ENCODE measurements around the gene PDE6B.

The PDE6B gene

DNA sequence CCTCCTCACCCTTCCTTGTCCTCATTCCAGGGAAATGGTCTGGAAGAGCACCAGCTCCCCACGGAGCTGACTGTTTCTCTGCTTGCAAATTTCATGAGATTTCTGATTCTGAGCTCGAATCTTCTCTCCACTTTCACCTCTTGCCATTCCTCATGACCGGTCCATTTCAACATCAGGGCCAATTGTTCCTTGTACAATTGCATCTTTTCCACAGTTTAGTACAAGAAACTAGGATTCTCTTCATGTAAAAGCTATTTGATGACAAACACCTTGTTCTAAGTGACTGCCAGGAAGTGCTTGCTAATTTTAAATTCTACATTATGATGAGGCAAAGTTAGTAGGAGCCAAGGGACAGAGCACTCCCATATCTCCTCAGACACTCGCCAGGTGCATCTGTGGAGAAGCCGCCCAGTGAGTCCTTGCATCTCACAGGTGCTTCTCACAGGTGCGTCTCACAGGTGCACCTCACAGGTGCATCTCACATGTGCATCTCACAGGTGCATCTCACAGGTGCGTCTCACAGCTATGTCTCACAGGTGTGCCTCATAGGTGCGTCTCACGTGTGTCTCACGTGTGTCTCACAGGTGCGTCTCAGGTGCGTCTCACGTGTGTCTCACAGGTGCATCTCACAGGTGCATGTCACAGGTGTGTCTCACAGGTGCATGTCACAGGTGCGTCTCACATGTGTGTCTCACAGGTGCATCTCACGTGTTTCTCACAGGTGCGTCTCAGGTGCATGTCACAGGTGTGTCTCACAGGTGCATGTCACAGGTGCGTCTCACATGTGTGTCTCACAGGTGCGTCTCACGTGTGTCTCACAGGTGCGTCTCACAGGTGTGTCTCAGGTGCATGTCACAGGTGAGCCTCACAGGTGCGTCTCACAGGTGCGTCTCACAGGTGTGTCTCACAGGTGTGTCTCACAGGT, 3.0 kb upstream of the PDE6B start:
- no peak for ATAC-seq (replicated peaks)
- no peak overlapping the region for H3K27ac Mint-ChIP-seq
- no peak for DNase-seq
- H3K4me1 Mint-ChIP-seq, result no peaks in the 10 kb centered on the region
- H3K27me3 Mint-ChIP-seq, result peaks cover 35 to 39% of the 10 kb centered on the region in 2 donors
- peaks cover 2 to 8% of the 10 kb centered on the region in 2 donors for H3K9me3 Mint-ChIP-seq
- peaks cover 0 to 5% of the 10 kb centered on the region in 2 donors for H3K36me3 Mint-ChIP-seq
- no peak overlapping the region for H3K4me3 Mint-ChIP-seq

DNA sequence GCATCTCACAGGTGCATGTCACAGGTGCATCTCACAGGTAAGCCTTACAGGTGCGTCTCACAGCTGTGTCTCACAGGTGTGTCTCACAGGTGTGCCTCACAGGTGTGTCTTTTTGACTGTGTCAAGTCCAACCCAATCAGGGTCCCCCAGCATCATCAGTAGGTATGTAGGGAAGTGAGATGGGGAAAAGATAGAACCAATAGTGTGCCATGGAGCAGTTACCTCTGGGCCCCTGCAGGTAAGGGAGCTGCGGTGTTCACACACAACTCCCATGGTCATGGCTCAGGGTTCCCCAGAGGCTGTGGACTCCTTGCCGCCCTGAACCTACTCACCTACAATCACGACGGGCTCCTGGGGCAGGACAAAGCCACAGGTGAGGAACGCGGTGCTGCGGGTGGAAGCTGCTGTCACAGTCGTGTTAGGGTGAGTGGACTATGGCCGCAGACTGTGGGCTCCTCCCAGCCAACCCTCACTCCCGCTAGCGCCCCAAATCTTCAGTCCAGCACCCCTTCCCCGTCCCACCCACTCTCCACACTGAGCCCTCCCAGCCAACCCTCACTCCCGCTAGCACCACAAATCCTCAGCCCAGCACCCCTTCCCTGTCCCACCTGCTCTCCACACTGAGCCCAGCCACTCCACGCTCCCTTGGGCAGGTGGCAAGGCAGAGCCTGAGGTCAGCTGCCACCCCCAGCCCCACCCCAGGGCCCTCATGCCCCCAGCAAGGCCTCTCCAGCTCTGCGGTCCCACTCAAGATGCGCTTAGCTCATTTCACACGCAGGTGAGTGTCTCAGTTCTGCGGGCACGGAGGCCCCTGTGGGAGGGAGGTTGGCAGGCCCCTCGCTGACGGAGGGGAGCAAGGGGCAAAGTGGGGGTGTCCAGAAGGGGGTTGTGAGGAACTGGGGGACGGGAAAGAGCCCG, 2.1 kb upstream of the PDE6B start:
- H3K27ac Mint-ChIP-seq, result no peak overlapping the region
- no peaks in the 10 kb centered on the region for H3K9me3 Mint-ChIP-seq
- DNase-seq, result no peak
- no peak for ATAC-seq (replicated peaks)
- H3K4me1 Mint-ChIP-seq, result no peaks in the 10 kb centered on the region
- no peak overlapping the region for H3K4me3 Mint-ChIP-seq
- peaks cover 26 to 37% of the 10 kb centered on the region in 2 donors for H3K27me3 Mint-ChIP-seq
- no peaks in the 10 kb centered on the region for H3K36me3 Mint-ChIP-seq

DNA sequence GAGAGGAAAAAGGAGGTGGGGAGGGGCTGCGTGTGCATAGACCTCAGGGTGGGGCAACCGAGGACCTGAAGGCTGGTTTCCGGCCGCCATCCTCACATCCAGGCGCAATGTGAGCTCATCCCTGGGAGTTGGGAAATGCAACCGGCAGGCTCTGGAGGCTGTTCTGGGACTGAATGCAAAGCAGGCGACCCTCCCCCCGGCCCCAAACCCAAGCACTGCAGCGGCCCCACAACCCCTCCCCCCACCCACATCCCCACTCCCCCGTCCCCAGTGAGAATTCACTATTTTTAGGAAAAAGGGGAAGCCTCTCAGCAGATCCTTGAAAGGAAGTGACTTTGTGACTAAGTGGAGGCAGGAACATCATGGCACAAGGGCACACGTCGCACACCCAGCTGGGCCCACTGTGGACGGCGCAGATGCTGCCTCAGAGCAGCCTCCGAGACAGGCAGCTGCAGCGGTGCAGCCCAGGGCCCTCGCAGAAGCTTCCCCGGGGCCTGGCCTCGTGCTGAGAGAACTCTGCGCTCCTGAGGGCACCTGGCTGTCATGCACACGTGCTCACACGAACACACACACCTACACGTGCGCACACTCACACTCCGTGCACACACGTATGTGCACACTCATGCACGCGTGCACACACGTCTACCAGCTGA, 1.3 kb upstream of the PDE6B start:
- Mint-ChIP-seq H3K27me3 (peaks cover 25 to 37% of the 10 kb centered on the region in 2 donors), H3K4me3 (no peak overlapping the region), H3K9me3 (no peaks in the 10 kb centered on the region), H3K27ac (no peak overlapping the region), H3K36me3 (no peaks in the 10 kb centered on the region), H3K4me1 (no peaks in the 10 kb centered on the region)
- DNase-seq (no peak), ATAC-seq (replicated peaks) (no peak)

DNA sequence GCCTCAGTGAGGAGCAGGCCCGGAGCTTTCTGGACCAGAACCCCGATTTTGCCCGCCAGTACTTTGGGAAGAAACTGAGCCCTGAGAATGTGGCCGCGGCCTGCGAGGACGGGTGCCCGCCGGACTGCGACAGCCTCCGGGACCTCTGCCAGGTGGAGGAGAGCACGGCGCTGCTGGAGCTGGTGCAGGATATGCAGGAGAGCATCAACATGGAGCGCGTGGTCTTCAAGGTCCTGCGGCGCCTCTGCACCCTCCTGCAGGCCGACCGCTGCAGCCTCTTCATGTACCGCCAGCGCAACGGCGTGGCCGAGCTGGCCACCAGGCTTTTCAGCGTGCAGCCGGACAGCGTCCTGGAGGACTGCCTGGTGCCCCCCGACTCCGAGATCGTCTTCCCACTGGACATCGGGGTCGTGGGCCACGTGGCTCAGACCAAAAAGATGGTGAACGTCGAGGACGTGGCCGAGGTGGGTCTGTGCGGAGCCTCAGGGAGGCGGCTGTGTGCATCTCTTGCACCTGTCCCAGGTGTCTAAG, 323 bp downstream of the PDE6B start:
- Mint-ChIP-seq H3K27me3 (peaks cover 30 to 35% of the 10 kb centered on the region in 2 donors), H3K4me1 (no peaks in the 10 kb centered on the region), H3K36me3 (no peaks in the 10 kb centered on the region), H3K9me3 (no peaks in the 10 kb centered on the region), H3K27ac (no peak overlapping the region), H3K4me3 (no peak overlapping the region)
- DNase-seq (no peak), ATAC-seq (replicated peaks) (no peak)

DNA sequence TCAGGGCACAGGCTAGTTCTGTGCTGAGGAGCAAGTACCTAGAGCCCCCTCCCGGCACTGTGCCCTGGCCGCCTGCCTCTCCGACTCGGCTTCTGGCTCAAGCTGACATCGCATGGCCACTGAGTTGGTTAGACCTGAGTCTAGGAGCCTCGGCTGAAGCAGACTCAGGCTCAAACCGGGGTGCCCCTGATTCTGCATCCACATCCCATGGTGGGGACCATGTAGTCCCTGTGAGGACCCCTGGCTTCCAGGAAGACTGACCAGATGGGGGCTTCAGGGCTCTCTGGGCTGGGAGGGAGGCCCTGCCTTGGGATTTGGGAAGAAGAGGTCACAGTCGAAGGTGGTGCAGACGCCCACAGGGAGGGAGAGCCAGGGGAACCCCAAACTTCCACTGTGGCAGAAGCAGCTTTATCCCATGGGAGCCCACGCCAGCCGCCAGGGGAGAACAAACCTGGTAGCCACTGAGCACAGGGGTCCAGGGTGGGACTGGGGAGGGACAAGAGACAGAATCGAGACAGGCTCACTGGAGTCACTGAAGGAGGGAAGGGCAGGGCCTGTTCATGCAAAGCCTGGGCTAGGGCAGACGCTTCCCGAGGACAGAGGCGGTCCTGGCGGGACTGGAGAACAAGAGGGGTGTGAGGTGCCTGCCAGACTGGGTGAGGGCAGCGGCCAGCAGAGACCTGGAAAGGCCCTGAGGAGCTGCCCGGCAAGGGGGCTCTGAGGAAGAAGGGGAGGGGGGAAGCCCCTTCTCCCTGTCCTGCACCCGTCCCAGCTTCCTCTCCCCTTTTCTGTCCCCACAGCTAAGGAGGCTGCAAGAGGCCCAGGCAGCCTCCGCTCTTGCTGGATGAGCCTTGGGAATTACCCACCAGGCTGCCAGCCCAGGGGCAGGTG, 1.1 kb downstream of the PDE6B start:
- H3K27me3 Mint-ChIP-seq, result peaks cover 23 to 35% of the 10 kb centered on the region in 2 donors
- ATAC-seq (replicated peaks), result no peak

DNA sequence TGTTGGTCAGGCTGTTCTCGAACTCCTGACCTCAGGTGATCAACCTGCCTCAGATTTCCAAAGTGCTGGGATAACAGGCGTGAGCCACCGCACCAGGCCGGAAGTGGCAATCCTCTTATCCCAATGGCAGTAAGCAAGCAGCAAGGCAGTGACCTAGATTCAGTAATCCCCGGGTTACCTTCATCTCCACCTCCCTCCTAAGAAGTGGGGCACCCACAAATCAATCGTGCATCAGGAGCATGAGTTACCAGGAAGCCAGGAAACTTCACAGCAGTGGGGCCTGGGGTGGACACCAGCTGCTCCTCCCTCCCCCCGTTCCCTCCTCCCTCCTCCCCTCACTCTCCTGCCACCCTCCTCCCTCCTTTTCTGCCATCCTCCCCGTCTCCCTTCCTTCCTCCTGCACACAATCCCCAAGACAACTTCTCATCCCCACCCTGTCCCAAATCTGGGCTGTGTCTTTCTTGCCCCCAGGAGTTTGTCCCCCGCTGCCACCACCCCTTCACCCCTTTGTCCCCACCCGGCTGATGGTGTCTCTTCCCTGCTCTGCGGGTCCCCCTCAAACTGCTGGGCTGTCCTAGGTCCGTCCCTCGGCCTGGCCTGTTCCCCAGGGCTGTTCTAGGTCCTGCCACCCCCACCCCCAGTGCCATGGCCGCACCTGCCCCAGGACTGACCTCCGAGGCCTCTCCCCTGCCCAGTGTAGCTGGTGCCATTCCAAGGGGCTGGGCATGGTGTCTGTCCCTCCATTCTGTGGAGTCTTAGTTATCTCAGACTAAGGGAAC, 2.2 kb downstream of the PDE6B start:
- Mint-ChIP-seq H3K4me1 (no peaks in the 10 kb centered on the region), H3K4me3 (no peak overlapping the region), H3K27me3 (peaks cover 20 to 29% of the 10 kb centered on the region in 2 donors), H3K36me3 (peaks cover 0 to 1% of the 10 kb centered on the region in 2 donors), H3K27ac (no peak overlapping the region), H3K9me3 (peaks cover 12 to 15% of the 10 kb centered on the region in 2 donors)
- DNase-seq (no peak), ATAC-seq (replicated peaks) (no peak)

More for the DNA sequence above, 1.1 kb downstream of the PDE6B start:
- H3K27ac Mint-ChIP-seq, result no peak overlapping the region
- no peak for DNase-seq
- H3K4me3 Mint-ChIP-seq, result no peak overlapping the region
- H3K36me3 Mint-ChIP-seq, result no peaks in the 10 kb centered on the region
- H3K9me3 Mint-ChIP-seq, result peaks cover 6 to 7% of the 10 kb centered on the region in 2 donors
- no peaks in the 10 kb centered on the region for H3K4me1 Mint-ChIP-seq

DNA sequence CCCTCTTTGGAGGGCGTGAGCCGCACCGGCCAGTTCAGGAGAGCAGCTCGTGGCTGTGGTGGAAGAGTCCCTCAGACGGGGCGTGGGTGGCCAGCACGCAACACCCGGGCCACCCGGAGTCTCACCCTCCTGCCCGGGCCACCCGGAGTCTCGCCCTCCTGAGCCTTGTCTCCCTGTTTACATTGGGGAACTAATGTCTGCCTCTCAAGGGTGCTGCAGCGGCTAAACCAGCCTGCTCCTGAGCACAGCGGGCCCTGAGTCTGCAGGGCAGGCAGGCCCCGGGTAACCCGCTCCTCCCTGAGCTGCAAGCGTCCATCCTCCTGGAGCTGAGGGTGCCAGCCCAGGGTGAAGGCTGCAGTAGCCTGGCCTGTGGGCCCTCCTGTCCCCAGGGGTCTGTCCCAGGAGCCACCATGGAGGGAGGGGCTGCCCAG, 3.0 kb downstream of the PDE6B start:
- ATAC-seq (replicated peaks), result no peak

DNA sequence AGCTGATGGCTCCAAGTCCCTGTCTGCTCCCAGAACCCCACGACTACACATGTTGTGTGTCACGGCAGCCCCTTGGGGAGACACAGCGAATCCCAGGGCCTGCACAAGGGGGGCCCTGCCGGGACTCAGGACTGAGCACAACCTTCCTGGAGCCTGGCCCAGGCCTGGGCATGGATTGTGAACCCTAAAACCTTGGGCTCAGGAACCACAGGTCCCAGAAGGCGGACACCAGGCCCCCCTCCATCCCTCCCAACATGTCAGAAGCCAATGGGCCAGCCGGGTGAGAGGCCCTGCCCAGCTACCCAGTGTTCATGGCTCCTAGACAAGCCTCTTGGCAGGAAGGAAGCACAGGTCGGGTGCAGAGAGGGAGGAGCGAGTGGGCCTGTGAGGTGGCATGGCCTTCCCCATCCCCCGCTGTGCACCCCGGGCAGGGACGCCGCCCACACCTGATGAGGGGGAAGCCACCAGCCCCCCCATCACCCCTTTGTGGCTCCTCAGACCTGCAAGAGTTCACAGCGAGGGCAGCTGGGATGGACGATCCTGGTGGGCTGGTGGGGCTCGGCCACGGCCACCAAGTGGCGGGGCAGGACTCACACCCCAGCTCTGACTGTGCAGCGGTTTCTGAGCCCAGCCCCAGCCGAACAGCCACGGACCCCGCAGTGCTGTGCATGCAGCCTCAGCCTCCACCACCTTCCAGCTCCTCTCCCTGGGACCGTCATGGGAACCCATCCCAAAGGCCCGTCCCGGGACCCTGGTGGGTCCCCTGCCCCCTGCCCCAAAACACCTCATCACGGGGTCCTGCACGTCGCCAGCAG, 3.7 kb downstream of the PDE6B start:
- H3K4me3 Mint-ChIP-seq, result no peak overlapping the region
- H3K27ac Mint-ChIP-seq, result no peak overlapping the region
- H3K27me3 Mint-ChIP-seq, result peaks cover 20 to 29% of the 10 kb centered on the region in 2 donors

More for the DNA sequence above, 3.0 kb downstream of the PDE6B start:
- H3K27ac Mint-ChIP-seq, result no peak overlapping the region
- peaks cover 0 to 4% of the 10 kb centered on the region in 2 donors for H3K36me3 Mint-ChIP-seq
- peaks cover 20 to 29% of the 10 kb centered on the region in 2 donors for H3K27me3 Mint-ChIP-seq
- H3K4me1 Mint-ChIP-seq, result no peaks in the 10 kb centered on the region
- no peak for DNase-seq
- no peak overlapping the region for H3K4me3 Mint-ChIP-seq
- peaks cover 16 to 19% of the 10 kb centered on the region in 2 donors for H3K9me3 Mint-ChIP-seq

DNA sequence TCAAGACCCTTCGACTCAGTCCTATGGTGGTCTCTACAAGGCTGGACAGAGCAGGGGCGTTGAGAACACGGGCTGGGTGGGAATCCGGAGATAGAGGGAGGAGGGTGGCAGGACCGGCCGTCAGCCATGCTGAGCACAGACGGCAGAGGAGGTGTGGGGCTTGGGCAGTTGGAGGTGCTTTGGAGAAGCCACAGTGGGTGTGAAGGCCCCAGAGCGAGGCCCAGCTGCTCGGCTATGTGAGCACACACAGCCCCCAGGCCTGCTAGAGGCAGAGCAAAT, 4.2 kb downstream of the PDE6B start:
- Mint-ChIP-seq H3K27me3 (peaks cover 15 to 25% of the 10 kb centered on the region in 2 donors), H3K4me1 (no peaks in the 10 kb centered on the region), H3K4me3 (no peak overlapping the region), H3K27ac (no peak overlapping the region), H3K9me3 (peaks cover 16 to 19% of the 10 kb centered on the region in 2 donors), H3K36me3 (peaks cover 0 to 4% of the 10 kb centered on the region in 2 donors)
- ATAC-seq (replicated peaks) (no peak), DNase-seq (no peak)

More for the DNA sequence above, 3.7 kb downstream of the PDE6B start:
- no peaks in the 10 kb centered on the region for H3K4me1 Mint-ChIP-seq
- DNase-seq, result no peak
- peaks cover 16 to 19% of the 10 kb centered on the region in 2 donors for H3K9me3 Mint-ChIP-seq
- no peak for ATAC-seq (replicated peaks)
- H3K36me3 Mint-ChIP-seq, result peaks cover 0 to 4% of the 10 kb centered on the region in 2 donors

DNA sequence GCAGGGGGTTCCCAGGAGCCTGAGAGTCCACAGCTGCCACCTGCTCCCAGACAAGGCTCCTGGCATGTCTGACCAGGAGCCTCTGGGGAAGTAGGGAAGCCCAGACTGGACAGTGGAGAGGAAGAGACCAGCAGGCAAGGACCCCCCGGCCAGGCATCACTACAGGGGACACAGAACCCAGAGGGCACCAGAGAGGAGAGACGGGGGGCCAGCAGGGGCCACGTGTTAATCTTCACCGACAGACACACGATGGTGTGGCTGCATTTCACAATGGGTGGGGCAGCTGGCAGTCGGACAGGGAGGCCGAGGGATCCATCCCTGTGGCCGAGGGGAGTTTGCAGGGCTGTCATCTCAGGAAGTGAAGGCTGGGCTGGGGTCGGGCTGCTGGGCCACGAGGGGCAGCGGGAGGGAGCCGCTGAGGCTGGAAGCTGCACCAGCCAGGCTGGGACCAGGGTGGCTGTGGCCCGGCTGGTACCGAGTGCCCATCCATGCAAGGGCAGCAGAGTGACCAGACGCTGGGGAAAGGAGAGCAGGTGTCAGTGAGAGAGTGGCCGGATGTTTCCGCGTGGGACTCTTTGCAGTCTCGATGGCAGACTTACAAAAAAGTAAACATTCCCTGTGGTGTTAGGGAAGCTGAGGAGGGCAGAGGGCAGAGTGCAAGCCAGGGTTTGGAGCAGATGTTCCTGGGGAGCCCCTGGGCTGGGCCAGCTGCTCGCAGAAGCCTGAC, 4.7 kb downstream of the PDE6B start:
- Mint-ChIP-seq H3K9me3 (peaks cover 16 to 19% of the 10 kb centered on the region in 2 donors), H3K27me3 (peaks cover 14 to 24% of the 10 kb centered on the region in 2 donors), H3K36me3 (peaks cover 0 to 4% of the 10 kb centered on the region in 2 donors), H3K4me3 (no peak overlapping the region), H3K27ac (no peak overlapping the region), H3K4me1 (no peaks in the 10 kb centered on the region)
- DNase-seq (no peak), ATAC-seq (replicated peaks) (no peak)

DNA sequence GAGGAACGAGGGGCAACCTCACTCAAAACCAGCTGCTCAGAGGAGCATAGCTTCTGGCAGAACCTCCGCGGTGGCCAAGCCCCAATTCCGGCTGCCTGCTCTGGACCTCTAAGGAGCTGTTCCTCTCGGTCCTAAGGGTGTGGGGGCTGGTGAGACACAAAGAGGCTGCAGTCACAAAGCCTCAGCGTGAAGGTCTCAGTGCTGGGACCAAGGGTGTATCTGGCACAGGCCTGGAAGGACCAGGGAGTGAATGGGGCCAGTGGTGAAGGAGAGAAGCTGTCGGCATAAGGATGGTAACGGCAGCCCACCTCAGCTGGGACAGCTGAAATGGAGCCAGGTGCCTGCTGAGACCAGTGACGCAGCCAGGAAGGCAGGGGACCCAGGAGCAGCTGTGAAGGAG, 5.3 kb downstream of the PDE6B start:
- H3K4me1 Mint-ChIP-seq, result no peaks in the 10 kb centered on the region
- H3K27ac Mint-ChIP-seq, result no peak overlapping the region
- peaks cover 16 to 19% of the 10 kb centered on the region in 2 donors for H3K9me3 Mint-ChIP-seq
- no peak overlapping the region for H3K4me3 Mint-ChIP-seq
- H3K36me3 Mint-ChIP-seq, result peaks cover 0 to 4% of the 10 kb centered on the region in 2 donors
- ATAC-seq (replicated peaks) (no peak), DNase-seq (no peak)
- peaks cover 18 to 21% of the 10 kb centered on the region in 2 donors for H3K27me3 Mint-ChIP-seq
